ENCODE measurements around the gene IGSF11.

IGSF11 gene

DNA sequence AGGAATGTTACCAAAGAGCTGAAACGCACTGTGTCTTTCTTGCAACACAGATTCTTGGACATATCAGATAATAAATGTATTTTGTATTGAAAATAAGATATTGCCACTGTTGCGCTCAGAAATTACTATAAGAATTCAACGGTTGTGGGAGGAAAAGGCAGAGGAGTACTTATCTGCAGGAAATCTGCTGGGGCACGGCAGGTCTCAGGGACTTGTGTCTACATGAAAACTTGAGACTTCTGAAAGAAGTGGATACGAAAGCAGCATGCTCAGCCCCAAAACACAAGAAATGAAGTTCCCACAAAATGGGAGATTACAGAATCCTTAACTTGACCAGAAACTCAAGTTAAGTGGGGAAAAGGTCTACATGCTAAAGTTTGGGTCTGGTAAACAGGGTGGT lies 86.5 kb downstream of the IGSF11 start:
- no peak for DNase-seq

DNA sequence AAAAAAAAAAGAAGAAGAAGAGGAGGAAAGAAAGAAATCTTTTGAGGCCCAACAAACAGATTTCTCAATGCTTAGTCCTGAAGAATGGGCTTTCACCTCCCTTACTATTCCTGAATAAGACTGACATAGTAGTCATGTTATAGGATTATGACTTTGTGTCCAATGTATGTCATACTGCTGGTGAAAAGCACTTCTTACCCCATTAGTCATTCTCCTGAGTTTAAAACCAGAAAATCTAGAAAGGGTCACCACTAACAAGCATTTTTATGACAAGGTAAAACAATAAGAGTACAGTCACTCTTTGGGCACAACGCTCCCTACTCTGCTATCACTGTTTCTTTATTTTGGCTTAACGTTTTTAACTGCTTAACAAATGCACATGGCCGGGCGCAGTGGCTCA lies 88.2 kb downstream of the IGSF11 start:
- no peak for DNase-seq

DNA sequence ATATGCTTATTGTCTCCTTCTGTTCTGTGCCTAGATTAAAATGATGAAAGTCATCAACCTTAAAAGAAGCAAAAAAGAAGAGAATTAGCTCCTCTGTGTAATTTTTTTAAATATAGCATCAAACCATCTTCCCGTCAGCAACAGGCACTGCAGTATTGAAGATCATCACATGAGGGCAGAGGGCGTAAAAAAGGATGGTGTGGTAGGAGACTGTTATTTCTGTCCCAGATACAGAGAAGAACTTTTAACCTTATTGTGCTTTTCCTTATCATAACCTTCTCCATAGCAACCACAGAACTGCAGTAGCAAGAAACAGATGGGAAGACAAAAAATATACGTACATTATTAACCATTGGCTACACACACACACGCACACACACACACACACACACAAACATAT lies 88.8 kb downstream of the IGSF11 start:
- no peak for DNase-seq

DNA sequence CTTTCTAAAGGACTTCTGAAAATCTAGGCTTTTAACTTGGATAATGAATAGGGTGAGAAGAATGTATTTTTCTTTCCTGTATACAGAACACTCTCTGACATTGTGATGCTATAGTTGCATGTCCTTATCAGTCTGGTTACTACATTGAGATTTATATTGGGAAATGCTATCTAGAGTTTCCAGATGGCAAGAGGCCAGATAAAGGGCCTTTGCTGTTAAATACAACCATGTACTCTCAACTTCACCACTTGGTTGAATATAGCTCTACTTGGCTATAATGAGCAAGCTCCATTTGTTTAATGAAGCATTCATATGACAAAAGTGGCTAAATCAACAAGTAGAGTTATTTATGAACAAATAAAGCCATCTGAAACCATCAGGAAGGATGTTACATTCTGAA lies 91.0 kb downstream of the IGSF11 start:
- DNase-seq: no peak

DNA sequence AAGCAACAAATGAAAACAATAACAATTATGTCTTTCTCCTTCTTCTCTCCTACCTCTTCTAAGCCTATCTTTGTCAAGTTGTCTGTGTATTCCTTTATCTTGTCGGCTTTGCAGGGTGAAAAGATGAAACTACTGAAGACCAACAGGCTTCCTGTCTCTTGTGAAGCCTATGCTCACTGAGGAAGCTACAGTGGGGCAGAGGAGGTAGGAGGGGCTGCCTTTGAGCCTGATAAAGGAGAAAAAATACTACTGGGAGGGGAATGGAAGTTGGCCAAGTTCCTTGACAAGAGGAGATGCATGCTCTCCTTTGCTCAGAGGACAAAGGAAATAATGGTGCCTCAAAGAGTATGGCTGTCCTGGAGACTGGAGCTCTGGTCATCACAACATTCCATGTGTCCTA lies 92.0 kb downstream of the IGSF11 start:
- DNase-seq: no peak

DNA sequence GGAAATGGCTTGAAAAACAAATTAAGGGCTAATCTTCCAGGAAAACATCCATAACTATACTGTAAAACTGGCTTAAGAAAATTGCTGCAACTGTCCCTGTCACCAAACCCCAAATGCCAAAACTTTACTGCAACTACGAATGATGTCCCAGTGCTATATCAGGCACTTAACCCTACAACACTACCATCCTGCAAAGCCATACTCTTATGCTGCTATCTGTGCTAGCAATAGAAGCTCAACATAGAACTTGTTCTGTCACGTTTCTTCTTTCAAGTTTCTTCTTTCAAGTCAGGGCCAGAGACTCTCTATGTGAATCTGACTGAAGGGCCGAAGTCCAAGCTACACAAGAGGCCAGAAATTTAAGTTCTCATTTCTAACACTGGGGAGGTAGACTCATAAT lies 92.5 kb downstream of the IGSF11 start:
- DNase-seq: no peak

DNA sequence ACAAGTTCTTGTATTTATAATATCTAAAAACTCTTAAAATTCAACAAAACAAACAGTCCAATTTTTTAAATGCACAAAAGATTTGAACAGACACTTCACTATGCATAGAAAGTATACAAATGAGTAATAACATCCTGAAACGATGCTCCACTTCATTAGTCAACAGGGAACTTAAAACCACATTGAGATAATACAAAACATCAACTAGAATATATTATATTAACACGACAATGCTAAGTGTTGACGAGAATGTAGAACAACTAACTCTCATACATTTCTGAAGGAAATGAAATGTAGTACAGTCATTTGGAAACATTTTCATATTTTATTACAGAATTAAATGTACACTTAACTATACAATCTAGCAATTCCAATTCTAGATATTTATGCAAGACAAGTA lies 93.4 kb downstream of the IGSF11 start:
- DNase-seq: no peak

DNA sequence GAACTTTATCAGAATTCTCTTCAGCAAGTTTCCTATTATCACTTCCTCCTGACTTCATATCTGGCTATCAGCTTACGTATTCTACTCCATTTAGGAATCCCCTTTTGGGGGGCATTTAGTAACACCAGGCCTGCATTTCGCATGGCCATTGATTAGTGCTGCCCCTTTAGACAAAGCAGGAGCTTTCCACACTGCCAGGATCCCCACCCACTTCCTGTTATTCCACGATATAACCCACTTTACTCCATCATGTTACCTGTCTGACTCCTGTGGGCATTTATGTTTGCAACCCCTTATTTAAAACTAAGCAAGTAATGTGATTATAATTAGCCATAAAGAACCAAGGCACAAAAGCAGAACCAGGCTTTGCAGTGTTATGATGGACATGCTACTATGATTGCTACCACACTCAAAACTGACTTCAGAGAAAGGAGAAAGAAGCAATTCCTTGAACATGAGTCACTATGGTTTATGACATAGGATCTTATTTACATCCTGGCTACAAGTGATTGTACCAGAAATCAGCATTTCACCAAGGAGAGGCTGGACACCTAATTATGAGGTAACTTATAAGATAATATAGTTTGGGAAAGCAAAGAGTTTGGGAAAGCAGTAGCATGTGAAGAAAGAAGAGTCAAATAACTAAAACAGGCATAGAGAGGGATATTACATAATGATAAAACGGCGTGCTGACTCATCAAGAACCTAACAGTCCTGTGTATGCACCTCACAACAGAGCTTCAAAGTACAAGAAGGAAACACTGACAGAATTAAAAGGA lies 96.3 kb downstream of the IGSF11 start:
- DNase-seq: no peak

DNA sequence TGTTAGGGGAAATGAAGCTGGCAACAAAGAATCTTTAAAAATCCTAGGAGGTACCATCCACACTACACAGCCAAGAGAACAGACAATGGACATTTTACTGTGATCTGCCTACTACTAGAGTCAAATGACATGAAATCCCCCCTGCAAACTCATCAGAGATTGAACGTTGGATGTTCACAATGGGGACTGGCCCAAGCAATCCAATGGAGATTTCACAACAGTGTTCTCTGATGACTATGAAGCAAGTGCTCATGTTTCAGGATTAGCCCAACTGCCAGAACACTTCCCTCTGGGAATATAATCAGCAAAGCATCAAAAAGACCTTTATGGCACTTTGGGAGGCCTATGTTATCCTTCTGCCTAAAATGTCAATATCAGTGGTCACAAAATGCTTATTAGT lies 97.8 kb downstream of the IGSF11 start:
- no peak for DNase-seq

DNA sequence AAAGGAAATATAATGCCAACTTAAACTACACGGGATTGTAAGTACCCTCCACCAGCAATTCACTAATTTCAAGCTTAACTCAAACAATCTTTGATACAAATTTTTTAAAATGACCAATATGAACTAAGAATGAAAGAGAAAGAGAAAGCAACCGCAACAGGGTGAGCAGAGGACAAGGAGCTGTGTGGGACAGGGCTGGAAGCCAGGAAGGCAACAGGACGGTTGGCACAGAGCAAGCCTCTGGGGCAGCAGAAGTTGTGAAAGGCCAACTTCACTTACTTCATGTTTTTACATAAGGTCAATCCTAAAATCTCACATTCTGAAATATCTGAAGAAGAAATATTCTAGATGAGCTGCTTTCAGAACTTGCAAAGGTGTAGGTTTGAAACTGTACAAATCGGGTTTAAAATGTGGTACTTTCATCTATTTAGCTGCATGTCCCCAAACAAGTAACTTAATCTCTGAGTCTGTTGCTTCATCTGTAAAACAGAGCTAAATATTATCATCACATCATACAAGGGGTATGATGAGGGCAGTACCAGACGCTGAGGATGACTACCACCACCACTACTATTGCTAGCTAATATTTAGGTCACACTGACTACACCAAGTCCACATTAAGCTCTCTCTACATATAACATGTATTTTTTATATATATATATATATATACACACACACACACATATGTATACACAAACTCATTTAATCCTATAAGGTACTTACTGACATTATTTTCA lies 101.7 kb downstream of the IGSF11 start:
- DNase-seq: no peak

DNA sequence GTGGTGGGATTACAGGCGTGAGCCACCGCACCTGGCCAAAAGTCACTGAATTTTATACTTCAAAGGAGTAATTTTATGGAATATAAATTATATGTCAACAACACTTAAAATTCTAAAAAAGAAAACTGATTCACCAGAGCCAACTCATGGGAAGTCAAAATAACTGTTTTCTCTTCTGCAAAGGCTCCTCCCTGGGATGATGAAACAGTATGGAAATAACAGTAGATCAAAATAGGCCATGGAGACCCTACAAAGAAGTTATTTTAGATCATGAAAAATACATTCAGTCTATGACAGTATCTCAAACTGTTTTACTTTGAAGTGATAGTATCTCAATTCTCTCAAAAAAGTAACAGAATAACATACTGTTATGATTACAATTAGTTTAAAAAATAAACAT lies 102.7 kb downstream of the IGSF11 start:
- DNase-seq: no peak

DNA sequence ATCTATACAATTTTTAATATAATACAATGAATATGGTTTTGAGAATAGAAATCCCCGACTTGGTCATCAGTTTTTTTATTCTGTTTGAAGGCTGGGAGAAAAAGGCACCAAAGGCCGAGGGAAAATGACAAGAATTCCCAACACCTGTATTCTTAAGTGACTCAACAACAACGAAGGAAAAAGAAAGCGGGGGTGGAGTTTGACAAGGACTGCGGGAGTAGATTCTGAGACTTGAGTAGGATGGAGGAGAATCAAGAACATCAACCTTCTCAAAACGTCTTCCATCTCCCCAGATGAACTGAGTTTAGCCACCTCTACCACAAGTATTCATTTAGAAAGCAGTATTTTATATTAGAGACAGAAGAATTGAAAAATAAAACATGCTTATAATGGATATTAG lies 107.2 kb downstream of the IGSF11 start:
- DNase-seq: no peak

DNA sequence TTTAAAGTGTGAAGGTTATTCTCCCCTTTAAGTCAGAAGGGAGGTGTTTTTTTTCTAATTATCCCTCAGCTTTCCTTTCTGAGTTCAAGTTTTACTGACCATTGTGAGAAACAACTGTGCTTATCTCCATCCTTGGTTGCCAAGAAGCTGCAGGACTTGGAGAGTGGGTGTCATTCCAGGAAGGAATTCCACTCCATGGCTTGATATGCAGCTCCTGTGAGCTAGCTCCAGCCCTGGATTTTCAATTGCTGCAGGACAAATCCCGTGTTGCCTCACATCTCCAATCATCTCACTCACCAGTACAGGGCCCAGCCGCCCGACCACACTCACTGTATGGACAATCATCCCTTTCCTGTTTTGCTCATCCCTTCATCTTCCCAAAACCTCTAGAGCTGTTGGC lies 122.5 kb downstream of the IGSF11 start:
- DNase-seq: no peak

DNA sequence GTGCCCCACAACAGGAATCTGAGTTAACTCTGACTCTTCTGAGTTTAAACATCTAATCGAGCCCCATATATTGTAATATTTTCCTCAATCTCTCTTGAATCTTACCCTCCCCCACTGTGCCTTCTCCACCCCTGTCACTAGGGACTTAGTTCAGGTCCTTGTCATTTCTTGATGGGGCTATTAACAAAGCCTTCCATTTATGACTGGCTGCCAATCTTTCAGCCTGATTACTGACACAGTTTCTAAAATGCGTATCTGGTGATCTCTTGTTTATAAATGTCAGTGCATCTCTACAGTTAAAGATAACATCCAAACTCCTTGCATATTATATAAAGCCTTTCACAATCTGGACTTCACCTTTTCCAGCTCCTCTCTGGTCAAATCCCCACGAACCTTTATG lies 124.3 kb downstream of the IGSF11 start:
- DNase-seq: no peak

DNA sequence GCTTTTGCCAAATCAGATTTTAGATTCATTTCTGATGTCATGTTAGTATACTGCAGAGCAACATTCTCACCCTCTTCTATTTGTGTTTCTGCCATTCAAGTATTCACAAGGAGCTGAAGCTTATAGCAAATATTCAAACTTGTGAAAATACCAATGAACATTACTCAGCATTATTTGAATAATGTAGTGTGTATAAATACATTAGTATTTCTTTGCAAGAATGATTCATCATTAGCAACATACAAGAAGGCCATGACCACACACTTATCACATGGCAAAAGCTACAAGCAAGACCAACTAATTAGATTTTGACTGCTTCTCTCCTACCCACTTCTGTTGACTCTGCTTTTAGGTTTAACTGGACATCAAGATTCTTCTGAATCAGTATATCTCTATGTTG lies 124.9 kb downstream of the IGSF11 start:
- no peak for DNase-seq

DNA sequence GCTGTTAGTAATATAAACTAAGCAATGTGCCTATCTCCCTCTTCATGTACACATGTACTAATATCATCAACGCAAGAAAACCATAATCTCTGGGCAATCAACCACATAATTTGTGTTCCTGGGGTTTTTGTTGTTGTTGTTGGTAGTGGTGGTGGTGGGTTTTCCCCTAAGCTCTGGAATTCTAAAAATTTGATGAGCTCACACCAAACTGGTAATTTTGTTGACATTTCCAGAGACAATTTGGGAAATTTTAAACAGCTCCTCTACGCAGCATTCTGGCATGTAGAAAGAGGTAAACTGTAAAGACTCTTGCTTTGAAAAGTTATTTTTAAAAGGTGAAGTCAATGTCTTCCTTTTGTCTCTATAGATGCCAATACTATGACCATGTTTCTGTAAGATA lies 126.7 kb downstream of the IGSF11 start:
- DNase-seq: no peak

DNA sequence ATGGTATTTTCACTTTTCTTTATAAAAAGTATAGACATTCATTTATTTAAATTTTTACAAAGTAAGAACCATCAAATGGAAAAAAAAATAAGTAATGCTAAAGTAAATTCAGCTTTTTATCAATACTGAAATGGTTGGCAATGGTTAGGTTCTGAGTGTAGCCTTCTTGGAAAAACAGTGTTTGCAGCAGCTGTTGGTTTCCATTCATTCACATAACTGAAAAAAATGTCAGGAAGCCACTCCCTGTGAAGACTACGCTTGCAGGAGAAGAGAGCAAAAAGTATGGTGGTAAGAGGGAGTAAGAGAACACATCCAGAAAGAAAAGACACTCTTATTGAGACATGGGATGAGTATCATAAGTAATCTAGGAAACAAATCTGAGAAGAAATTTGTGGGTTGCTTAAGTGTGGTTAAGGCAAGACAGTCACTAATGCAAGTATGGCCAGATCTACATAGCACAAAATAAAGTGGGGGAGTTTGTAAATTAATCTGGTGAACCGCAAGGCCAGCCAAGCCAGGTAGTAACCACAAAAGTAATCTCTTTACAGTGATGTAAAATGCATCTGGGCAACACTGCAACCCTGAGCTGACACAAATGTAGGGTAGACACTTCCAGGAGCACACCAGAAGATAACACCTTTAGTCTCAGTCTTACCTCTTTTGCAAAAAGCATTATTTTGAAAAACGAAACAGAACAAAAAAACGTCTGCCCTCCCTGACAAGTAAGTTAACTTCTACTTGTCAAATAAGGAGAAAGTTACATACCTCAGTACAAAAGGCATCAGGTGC lies 133.7 kb downstream of the IGSF11 start:
- no peak for DNase-seq

DNA sequence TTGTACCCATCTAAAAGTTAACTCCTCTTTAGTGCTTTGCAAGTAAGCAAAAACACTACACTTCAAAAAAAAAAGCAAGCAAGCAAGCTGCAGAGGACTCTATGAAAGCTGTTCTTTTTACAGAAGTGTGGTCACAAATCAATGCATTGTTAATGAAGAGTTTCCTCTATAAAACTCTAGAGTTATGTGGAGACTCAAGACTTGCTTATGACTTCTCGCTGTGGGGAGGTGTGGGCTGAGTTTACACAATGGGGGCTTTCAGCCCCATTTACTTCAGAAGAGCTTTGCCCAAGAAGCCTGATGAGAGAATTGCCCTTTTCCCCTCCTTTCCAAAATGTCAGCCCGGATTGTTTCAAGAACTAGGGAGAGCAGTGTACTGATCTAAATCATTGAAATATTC lies 144.4 kb downstream of the IGSF11 start:
- no peak for DNase-seq

DNA sequence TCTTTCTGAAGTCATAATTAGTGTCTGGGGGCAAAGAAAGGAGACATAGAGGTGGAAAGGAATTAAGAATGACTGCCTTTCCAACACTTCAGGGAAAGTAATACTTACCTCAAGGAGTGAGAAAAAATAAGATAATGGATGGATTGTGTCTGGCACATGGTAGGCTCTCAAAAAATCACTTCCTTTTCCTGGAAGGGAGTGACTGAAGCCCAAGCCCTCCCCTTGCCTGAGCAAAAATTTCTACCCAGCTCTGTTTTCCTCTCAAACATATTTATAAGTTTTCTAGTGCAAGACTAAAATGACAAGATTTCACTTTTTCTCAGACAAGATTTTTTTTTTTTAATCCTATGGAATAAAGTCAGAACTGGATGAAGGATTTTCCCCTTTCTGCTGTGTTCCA lies 145.0 kb downstream of the IGSF11 start:
- no peak for DNase-seq

DNA sequence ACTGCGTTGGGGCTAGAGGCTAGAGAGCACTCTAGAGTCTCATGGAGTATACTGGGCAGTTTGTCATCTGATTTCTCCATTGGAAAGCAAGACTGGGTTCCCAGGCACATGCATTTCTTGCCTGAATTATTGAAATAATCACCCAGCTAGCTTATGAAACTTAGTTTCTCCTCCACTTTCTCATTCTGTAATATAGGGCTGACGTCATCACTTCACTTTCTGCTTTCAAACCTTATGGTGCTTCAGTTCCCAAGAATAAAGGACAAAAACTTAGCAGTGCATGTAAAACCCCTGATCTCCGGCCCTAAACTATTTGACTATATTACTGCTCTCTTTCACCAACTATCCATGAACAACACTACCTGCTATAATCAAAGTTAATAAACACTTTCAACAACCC lies 147.9 kb downstream of the IGSF11 start:
- no peak for DNase-seq

DNA sequence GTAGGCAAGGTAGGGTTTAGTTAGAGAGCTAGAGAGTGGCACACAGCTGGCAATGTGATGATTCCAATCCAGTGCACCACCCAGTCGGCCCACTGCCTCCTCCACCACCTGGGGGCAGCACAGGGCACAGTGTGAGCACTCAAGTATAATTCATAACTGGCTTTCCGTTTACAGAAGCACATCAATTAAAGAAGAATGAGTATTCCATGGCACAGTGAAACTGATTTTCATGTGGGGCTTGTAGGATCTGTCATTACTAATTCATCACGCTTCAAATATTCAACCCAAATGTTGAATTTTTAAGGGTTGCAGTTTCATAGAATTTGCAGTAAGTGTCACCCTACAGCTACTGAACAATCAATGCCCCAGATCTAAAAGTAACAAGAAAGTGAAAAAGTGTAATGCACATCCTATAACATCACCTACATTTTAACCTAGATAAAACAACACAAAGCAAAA lies 149.9 kb downstream of the IGSF11 start:
- DNase-seq: no peak

DNA sequence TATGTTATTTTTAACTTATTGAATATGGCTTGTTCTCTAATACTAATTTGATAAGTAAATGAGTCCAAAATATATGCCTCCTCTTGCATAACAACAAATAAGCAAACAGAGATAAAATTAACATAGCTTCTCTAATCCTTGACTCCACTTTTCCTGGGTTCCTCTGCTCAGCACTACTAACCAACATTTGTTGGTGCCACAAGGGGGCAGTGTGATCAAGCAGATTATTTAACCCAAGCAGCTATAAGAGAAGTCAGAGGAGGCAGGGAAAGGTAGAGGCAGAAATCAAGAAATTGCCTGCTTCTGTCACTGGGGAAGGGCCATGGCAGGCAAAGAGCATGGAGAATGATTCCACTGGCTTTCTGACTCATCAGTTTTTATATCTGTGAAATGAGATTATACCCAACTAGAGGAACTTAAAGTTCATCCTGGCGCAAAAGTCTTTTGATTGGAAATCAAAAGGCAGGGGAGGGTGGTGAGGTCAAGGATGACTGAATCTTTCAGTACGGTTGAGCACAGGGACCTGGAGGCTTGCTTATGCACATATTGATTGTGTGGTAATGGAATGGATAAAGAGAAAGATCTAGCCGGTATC lies 152.2 kb downstream of the IGSF11 start:
- DNase-seq: no peak

DNA sequence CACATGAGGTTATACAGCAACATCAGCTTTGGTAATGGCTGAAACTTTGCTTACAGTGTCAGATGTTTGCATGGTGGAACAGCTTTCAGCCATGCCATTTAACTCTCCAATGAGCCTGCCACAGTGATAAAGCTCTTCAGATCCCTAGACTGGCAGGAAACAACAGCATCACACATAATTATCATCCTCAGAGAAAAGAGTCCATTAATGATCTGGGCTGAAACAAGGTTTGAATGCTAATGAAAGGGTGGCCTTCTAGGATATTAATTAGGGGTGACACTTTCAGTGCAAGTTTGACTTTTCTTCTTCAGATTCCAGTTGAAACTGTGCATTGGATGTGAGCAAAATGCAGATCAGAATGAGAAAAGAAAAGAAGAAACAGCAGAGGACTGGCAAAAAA lies 166.6 kb downstream of the IGSF11 start:
- no peak for DNase-seq
